Measurements from ENCODE around the gene ATP9A. TPM values are rescaled to one million over a fixed set of nuclear protein-coding genes. Genes with fewer than 3 reads are reported as not detected.

The ATP9A gene
- total RNA-seq, 1 experiment from 2014 or later, result 16.8 TPM

DNA sequence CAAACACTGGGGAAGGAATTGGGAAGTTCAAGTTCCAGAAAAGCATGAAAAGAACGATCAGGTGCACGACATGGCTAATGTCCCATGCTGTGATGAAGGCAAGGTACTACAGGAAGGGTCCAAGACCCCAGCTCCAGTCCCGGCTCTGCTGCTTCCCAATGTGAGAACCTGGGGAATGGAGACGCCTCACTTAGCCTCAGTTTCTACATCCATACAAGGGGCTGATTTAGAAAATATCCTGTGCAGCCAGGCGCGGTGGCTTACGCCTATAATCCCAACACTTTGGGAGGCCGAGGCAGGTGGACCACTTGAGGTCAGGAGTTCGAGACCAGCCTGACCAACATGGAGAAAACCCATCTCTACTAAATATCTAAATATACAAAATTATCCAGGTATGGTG lies 144.9 kb downstream of the ATP9A start:
- no peaks in the 10 kb centered on the region for H3K27me3 ChIP-seq (ENCODE audit: insufficient read depth, low read length)
- BruUV-seq (replicated peaks), result no TSS peak
- H2AFZ ChIP-seq (ENCODE audit: low read depth, low read length, poor library complexity, severe bottlenecking), result no peak overlapping the region
- ChIA-PET CTCF (interaction anchor here (0.9 to 1.5 kb wide), 3 partner anchors 237 to 642 kb away, joined by 3 to 8 read pairs (median 4); no protein-coding TSS in a partner anchor), RAD21 (ENCODE audit: low non-redundant PET in 1 of 2, low total read pairs in 2 of 2, uncharacterized antibody in 2 of 2, unreplicated experiment in 2 of 2) (interaction anchor here in 1 of 2 experiments (0.8 to 2.1 kb wide), 2 partner anchors 237 to 636 kb away, joined by 4 read pairs; no protein-coding TSS in a partner anchor), POLR2A (no interaction called here)
- H3K27ac ChIP-seq (ENCODE audit: low read depth, low read length), result no peak overlapping the region
- H3K4me3 ChIP-seq (replicated peaks in 1 of 2; ENCODE audit: low read depth in 1 of 2, low read length in 2 of 2), result no peak overlapping the region
- H4K20me1 ChIP-seq (ENCODE audit: insufficient read depth), result no peaks in the 10 kb centered on the region
- TF ChIP-seq, protein P1, sequence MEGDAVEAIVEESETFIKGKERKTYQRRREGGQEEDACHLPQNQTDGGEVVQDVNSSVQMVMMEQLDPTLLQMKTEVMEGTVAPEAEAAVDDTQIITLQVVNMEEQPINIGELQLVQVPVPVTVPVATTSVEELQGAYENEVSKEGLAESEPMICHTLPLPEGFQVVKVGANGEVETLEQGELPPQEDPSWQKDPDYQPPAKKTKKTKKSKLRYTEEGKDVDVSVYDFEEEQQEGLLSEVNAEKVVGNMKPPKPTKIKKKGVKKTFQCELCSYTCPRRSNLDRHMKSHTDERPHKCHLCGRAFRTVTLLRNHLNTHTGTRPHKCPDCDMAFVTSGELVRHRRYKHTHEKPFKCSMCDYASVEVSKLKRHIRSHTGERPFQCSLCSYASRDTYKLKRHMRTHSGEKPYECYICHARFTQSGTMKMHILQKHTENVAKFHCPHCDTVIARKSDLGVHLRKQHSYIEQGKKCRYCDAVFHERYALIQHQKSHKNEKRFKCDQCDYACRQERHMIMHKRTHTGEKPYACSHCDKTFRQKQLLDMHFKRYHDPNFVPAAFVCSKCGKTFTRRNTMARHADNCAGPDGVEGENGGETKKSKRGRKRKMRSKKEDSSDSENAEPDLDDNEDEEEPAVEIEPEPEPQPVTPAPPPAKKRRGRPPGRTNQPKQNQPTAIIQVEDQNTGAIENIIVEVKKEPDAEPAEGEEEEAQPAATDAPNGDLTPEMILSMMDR (IDR thresholded peaks at IDR 0.05 in 2 of 3, conservative IDR thresholded peaks at IDR 0.05 in 1 of 3; ENCODE audit: borderline replicate concordance in 1 of 3, insufficient read depth in 1 of 3, low read depth in 2 of 3, low read length in 2 of 3), result no peak
- TF ChIP-seq EZH2phosphoT487 (IDR thresholded peaks at IDR 0.05; ENCODE audit: borderline replicate concordance), result no peak
- TF ChIP-seq RAD21 (IDR thresholded peaks at IDR 0.05; ENCODE audit: low read depth), result no peak
- no peak for TF ChIP-seq YY1 (IDR thresholded peaks at IDR 0.05; ENCODE audit: extremely low read depth, insufficient replicate concordance, low read depth, low read length)
- TF ChIP-seq, protein P2, sequence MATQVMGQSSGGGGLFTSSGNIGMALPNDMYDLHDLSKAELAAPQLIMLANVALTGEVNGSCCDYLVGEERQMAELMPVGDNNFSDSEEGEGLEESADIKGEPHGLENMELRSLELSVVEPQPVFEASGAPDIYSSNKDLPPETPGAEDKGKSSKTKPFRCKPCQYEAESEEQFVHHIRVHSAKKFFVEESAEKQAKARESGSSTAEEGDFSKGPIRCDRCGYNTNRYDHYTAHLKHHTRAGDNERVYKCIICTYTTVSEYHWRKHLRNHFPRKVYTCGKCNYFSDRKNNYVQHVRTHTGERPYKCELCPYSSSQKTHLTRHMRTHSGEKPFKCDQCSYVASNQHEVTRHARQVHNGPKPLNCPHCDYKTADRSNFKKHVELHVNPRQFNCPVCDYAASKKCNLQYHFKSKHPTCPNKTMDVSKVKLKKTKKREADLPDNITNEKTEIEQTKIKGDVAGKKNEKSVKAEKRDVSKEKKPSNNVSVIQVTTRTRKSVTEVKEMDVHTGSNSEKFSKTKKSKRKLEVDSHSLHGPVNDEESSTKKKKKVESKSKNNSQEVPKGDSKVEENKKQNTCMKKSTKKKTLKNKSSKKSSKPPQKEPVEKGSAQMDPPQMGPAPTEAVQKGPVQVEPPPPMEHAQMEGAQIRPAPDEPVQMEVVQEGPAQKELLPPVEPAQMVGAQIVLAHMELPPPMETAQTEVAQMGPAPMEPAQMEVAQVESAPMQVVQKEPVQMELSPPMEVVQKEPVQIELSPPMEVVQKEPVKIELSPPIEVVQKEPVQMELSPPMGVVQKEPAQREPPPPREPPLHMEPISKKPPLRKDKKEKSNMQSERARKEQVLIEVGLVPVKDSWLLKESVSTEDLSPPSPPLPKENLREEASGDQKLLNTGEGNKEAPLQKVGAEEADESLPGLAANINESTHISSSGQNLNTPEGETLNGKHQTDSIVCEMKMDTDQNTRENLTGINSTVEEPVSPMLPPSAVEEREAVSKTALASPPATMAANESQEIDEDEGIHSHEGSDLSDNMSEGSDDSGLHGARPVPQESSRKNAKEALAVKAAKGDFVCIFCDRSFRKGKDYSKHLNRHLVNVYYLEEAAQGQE (IDR thresholded peaks at IDR 0.05; ENCODE audit: low read depth), result no peak
- H3K9ac ChIP-seq (ENCODE audit: low read length), result no peak overlapping the region
- H3K79me2 ChIP-seq (ENCODE audit: insufficient read depth, low read length), result no peaks in the 10 kb centered on the region
- no peaks in the 10 kb centered on the region for H3K36me3 ChIP-seq (ENCODE audit: control insufficient read depth in 1 of 2, insufficient read depth in 2 of 2, low read length in 2 of 2)
- no peak for DNase-seq (ENCODE audit: low read depth, low spot score)
- intact Hi-C loops (cut with micrococcal nuclease), result no loop called here
- ATAC-seq, result no peak
- peaks cover 3 to 8% of the 10 kb centered on the region in 2 experiments; a peak in 3 of 4 replicates for H3K4me1 ChIP-seq (ENCODE audit: control insufficient read depth in 1 of 2, insufficient read depth in 2 of 2, low read length in 2 of 2)
- H3K9me3 ChIP-seq (ENCODE audit: control insufficient read depth in 1 of 2, insufficient read depth in 1 of 2, low read depth in 1 of 2, low read length in 2 of 2), result no peaks in the 10 kb centered on the region
- H3K4me2 ChIP-seq (ENCODE audit: low read length), result no peak overlapping the region
- H3K9me2 ChIP-seq (ENCODE audit: insufficient read depth), result no peaks in the 10 kb centered on the region

All from HCT116 (cell line).